HG03439 (cell line): ENCODE measurements around the gene NOL9.

ENCODE experiments used
- ATAC-seq: cut with Tn5 transposase; IDR thresholded peaks from one replicate; pipeline ENCODE4 v1.9.1; 2021; ENCODE audit warnings: mild to moderate bottlenecking, moderate library complexity; ENCODE audit not compliant: unreplicated experiment

NOL9 gene

DNA sequence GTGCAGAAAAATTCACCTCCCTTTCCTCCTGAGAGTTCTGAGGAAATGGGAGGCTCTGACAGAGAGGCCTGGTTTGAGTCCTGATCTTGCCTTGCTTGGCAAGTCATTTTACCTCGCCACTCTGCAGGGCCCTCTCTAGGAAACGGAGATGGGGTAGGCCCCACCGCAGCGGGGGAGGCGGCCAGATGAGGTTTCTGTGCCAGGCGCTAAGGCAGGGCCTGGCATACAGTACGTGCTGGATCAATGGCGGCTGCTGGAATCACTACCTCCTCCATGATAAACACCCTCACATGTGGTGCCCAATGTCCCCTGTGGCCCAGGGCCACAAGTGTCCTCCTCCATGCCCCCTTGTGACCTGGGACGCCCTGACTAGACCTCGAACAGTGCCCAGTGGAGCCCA lies 62.3 kb downstream of the NOL9 start:
- no peak for ATAC-seq

DNA sequence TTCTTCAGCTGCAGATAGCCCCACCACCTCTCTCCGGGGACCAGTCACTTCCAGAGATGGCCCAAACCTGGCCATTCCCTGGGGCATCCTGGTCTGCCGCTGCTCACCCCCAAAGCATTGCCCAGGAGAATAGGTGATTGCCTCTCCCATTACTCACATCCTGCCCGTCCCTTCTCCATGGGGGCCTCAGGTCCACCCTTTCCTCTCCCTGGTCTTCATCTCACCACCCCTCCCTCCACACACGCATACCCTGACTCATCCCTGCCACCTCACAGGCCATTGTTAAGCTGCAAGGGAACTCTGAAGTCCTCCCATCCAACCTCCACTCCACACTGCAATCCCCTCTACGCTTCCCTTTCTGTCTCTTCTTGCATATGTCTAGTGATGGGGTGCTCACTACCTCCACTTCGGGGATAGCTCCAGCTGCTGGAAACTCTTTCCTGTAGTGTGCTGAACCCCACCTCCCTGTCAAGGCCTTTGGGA lies 62.8 kb downstream of the NOL9 start, which contains the start of gene PLEKHG5:
TSS of gene PLEKHG5 (minus strand) at position 188 of the 483 bp plus-strand sequence. CDS start 14,096 bp downstream, outside the sequence.
- ATAC-seq = no peak

GRCh38 chr1:6491081-6491449 lies 63.2 kb downstream of the NOL9 start:
- ATAC-seq = no peak

- ATAC-seq = no peak
Observed at GRCh38 chr1:6490181-6491080, 63.9 kb downstream of the NOL9 start.

DNA sequence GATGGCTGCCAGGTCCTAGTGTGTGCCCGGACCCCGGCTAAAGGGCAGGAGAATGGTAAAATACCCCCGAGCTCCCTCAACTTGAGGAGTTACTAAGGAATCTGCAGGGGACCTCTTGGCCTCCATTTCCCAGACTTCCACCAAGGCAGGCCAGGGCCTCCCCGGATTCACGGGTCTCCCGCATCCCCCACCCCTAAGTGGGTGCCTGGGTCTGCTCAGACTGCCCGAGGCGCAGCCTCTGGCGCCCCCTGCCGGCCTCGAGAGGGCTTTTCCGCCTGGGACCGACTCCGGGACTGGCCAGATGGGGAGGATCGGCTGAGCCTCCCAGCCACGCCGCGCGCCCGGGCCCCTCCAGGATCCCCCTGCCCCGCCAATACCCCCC lies 64.5 kb downstream of the NOL9 start:
- ATAC-seq = peak; percentile 48

DNA sequence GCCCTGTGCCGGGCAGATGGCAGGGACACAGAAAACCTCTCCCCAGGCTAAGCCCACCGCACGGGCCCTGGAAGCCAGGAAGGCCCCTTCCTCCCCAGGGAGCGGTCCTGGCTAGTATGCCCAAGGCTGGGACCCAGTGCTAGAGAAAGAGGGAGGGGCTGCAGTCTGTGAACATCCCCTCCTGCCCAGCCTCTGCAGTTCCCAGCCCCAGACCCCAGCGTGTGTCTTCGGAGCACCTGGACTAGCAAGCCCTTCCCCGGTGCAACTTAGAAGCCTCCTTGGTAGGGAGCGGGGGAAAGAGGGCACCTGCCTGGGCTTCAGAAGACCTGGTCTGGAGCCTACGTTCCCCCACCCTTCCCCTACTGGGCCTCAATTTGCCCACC lies 64.9 kb downstream of the NOL9 start:
- ATAC-seq = no peak

DNA sequence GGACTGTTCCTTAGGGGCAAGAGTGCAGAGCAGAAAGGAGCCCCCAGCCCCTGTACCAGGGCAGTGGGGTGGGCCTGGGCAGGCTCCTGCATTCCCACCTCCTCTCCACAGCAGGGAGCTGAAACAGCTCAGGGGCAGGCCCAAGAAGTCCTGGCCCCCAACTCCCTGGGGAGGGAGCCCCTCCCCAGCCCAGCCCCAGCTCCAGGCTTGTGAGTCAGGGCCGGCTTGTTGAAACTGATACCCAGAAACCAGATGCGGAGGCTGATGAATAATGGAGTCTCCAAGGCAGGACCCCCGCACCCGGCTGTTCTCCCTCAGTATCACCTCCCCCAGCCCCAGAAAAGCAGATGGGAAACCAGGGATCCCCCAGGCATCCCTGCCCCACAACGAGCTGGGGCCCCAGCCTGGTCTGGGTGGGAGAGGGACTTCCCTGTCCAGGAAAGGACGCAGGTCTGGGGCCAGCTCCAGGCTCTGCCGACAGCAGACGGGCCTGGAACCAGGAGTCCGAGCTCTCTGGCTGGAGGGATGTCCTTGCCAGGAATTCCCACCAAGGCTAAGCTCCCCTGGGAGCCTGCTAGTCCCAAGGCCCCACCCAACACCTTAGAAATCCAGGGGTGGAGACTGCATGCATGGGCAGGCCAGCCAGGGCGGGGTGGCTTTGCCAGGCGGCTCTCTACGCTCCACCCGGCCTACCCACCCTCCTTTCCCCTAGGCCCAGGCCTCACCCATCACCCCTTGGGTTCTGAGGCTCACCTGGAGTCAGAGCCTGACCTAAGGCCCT lies 65.5 kb downstream of the NOL9 start:
- no peak for ATAC-seq

- ATAC-seq = no peak
Observed at GRCh38 chr1:6487804-6488484, 66.4 kb downstream of the NOL9 start.

DNA sequence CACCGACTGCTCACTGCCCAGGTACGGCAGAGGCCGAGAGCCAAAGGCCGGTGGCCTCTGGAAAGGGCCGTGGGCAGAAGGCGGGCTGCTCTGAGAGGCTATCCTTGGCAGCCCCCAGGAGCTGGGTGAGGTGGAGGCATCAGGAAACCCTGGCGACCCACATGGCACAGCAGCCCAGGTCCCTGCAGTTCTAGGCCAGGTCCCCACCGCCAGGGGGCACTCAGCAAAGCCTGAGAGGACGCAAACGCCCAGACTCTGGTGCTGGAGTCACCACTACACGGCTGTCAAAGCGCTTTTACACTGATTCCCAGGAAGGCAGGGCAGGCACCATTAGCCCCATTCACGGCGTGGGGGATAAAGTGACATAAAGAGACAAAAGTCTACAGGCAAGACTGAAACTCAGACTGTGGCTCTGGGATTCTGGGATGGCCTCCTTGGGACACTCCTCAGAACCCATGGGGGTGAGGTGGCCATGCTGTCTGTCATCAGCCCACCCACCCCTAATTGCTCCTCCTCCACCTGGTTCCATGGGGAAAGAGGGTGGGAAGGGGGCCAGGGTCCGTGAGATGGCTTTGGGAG lies 67.8 kb downstream of the NOL9 start:
- ATAC-seq = no peak

- no peak for ATAC-seq
Observed at GRCh38 chr1:6485168-6486101, 68.9 kb downstream of the NOL9 start.

- no peak for ATAC-seq
Observed at GRCh38 chr1:6484826-6485167, 69.5 kb downstream of the NOL9 start.

- ATAC-seq = no peak
Observed at GRCh38 chr1:6483761-6484117, 70.6 kb downstream of the NOL9 start.

GRCh38 chr1:6483017-6483760 lies 71.1 kb downstream of the NOL9 start:
- no peak for ATAC-seq

GRCh38 chr1:6481820-6482219 lies 72.5 kb downstream of the NOL9 start:
- no peak for ATAC-seq

GRCh38 chr1:6477039-6477820 lies 77.1 kb downstream of the NOL9 start:
- no peak for ATAC-seq

DNA sequence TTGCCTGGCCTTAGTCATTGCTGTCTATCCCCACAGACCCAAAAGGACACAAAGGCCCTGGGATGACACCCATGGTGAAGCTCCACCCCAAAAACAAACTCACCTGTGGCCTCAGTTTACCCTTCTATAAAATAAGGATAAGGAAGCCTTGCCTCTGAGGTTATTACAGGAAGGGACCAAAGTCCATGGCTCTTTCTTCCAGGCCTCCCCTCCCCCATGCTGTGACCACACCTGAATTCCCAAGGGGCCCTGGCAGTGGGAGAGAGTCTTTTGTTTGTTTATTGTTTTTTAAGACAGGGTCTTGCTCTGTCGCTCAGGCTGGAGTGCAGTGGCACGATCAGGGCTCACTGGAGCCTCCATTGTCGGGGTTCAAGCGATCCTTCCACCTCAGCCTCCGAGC lies 77.8 kb downstream of the NOL9 start:
- no peak for ATAC-seq

GRCh38 chr1:6475381-6476133 lies 78.8 kb downstream of the NOL9 start:
- ATAC-seq = no peak

- no peak for ATAC-seq
Observed at GRCh38 chr1:6474815-6475282, 79.5 kb downstream of the NOL9 start.
